Caco-2 (cell line): ENCODE data around the gene CCDC60. TPM values are rescaled to one million over a fixed set of nuclear protein-coding genes. Genes with fewer than 3 reads are reported as not detected.

ENCODE experiments used
- Bru-seq: library from RNA; stranded (reverse); fragments of 400-500 nt; gene quantifications from one replicate; lab custom pipeline; 2021; lab: Mats Ljungman, UMichigan
- BruChase-seq, 2 experiments: library from RNA; stranded (reverse); fragments of 400-500 nt; gene quantifications; one replicate each; lab custom pipeline; 2021; lab: Mats Ljungman, UMichigan
- BruUV-seq: library from RNA; stranded (reverse); fragments of 400-500 nt; replicated peaks from 2 replicates; lab custom pipeline; 2021; lab: Mats Ljungman, UMichigan
- CTCF ChIA-PET: fragments of 300-600 bp; sonication (Branson Sonifier 250); formaldehyde crosslinking; loops from one replicate; lab custom pipeline; 2022; ENCODE audit warnings: antibody characterized with exemption; lab: Charles Lee
- POLR2A ChIA-PET: fragments of 300-600 bp; sonication (Branson Sonifier 250); formaldehyde crosslinking; loops from one replicate; lab custom pipeline; 2022; ENCODE audit warnings: antibody characterized with exemption; lab: Charles Lee
- DNase-seq, 2 experiments: peaks; one replicate each; pipeline versions ENCODE4 v3.0.0 to v3.0.0-alpha.2; 2020 to 2022
- H3K27me3 ChIP-seq: replicated peaks from 2 replicates; pipeline ENCODE4 v1.6.0; 2011; ENCODE audit warnings: low read length; ENCODE audit not compliant: control insufficient read depth, insufficient read depth
- H3K36me3 ChIP-seq: 2 replicates; pipeline ENCODE4 v1.5.1; 2011; ENCODE audit warnings: low read length; ENCODE audit not compliant: control insufficient read depth, insufficient read depth
- H3K4me1 ChIP-seq: fragments of 250-450 bp; sonication (Bioruptor Pico); 2 replicates; pipeline ENCODE4 v1.5.1; 2020; ENCODE audit warnings: mild to moderate bottlenecking
- H3K4me3 ChIP-seq: 2 replicates; pipeline ENCODE4 v1.5.1; 2011; ENCODE audit warnings: low read depth, mild to moderate bottlenecking, control low read depth, low read length
- H3K9me3 ChIP-seq: fragments of 250-450 bp; sonication (Bioruptor Pico); 2 replicates; pipeline ENCODE4 v1.5.1; 2020; ENCODE audit warnings: mild to moderate bottlenecking, moderate library complexity
- H3K27ac Mint-ChIP-seq: one replicate; pipeline ENCODE4 v1.8.0; 2022; ENCODE audit warnings: mixed read lengths; ENCODE audit not compliant: unreplicated experiment
- H3K27me3 Mint-ChIP-seq: one replicate; pipeline ENCODE4 v1.8.0; 2022; ENCODE audit warnings: mixed read lengths; ENCODE audit not compliant: insufficient read depth, unreplicated experiment
- H3K36me3 Mint-ChIP-seq: one replicate; pipeline ENCODE4 v1.8.0; 2022; ENCODE audit warnings: mild to moderate bottlenecking, mixed read lengths; ENCODE audit not compliant: insufficient read depth, unreplicated experiment
- H3K4me1 Mint-ChIP-seq: one replicate; pipeline ENCODE4 v1.8.0; 2022; ENCODE audit warnings: low read depth, mixed read lengths; ENCODE audit not compliant: unreplicated experiment
- H3K4me3 Mint-ChIP-seq: one replicate; pipeline ENCODE4 v1.8.0; 2022; ENCODE audit warnings: mild to moderate bottlenecking, moderate library complexity, mixed read lengths; ENCODE audit not compliant: unreplicated experiment
- H3K9me3 Mint-ChIP-seq: one replicate; pipeline ENCODE4 v1.8.0; 2022; ENCODE audit warnings: mixed read lengths; ENCODE audit not compliant: unreplicated experiment
- CTCF ChIP-seq, 2 experiments: fragments of 200-600 bp in 1 of 2; IDR thresholded peaks; 1 replicate in 1 of 2; 2 replicates in 1 of 2; pipeline versions ENCODE4 v1.5.1 to v1.8.0; 2011 to 2022; ENCODE audit warnings: antibody characterized with exemption in 1 of 2, control low read depth in 1 of 2, inconsistent platforms in 1 of 2, low read depth in 1 of 2, low read length in 1 of 2, mild to moderate bottlenecking in 1 of 2, moderate library complexity in 1 of 2; ENCODE audit not compliant: insufficient read depth in 1 of 2, severe bottlenecking in 1 of 2, unreplicated experiment in 1 of 2
- intact Hi-C: fragments of 100-400 bp; cut with micrococcal nuclease; formaldehyde crosslinking; loops from one replicate; pipeline ENCODE4 v1.10.0; 2022; ENCODE audit not compliant: unreplicated experiment
- long read RNA-seq: library from polyadenylated mRNA; stranded (forward); transcript quantifications from one replicate; pipeline ENCODE4 v2.0.0, GENCODE V29; 2022
- total RNA-seq: library from RNA; stranded (reverse); gene quantifications from 2 replicates; pipeline ENCODE4 v1.2.3, GENCODE V29; 2022

CCDC60 gene
- not detected in 2 replicates for total RNA-seq
- percentile 8 among the genes with signal in this experiment for Bru-seq, nascent RNA
- percentile 8 among the genes with signal in this experiment for BruChase-seq, experiment 1, labeled RNA remaining after a 2-hour chase
- BruChase-seq, experiment 2, labeled RNA remaining after a 6-hour chase, result percentile 6 among the genes with signal in this experiment
- long read RNA-seq, result 0 reads

- no peaks in the 10 kb centered on the region for H3K9me3 ChIP-seq
- intact Hi-C loops, result no loop called here
- ChIA-PET POLR2A (no interaction called here), CTCF (no interaction called here)
- no peaks in the 10 kb centered on the region for H3K4me1 Mint-ChIP-seq
- H3K27ac Mint-ChIP-seq, result no peak within 1 kb of the TSS
- TF ChIP-seq CTCF (IDR thresholded peaks at IDR 0.05; ENCODE audit: insufficient read depth in 1 of 2, low read depth in 1 of 2, low read length in 1 of 2, severe bottlenecking in 1 of 2, unreplicated experiment in 1 of 2), result no peak
- H3K27me3 Mint-ChIP-seq, result peaks cover 8% of the 10 kb centered on the region
- H3K4me3 ChIP-seq, result no peak within 1 kb of the TSS
- DNase-seq, result peak; percentile 72 to 75
- no TSS peak for BruUV-seq
- H3K9me3 Mint-ChIP-seq, result no peaks in the 10 kb centered on the region
- no peaks in the 10 kb centered on the region for H3K36me3 Mint-ChIP-seq
- H3K36me3 ChIP-seq, result no peaks in the 10 kb centered on the region
- no peak within 1 kb of the TSS for H3K4me3 Mint-ChIP-seq
- no peaks in the 10 kb centered on the region; the same call in 1 of the 2 replicates for H3K27me3 ChIP-seq
- no peaks in the 10 kb centered on the region for H3K4me1 ChIP-seq
These were observed at the start of gene CCDC60 for GRCh38 chr12:119334430-119335170. CCDC60 (plus strand) TSS chr12:119334729; CDS start chr12:119335177, 448 bp downstream.

GRCh38 chr12:119288576-119288975, 46.0 kb upstream of the CCDC60 start:
- no peak overlapping the region for H3K4me3 Mint-ChIP-seq
- no peaks in the 10 kb centered on the region; the same call in 1 of the 2 replicates for H3K27me3 ChIP-seq

More at GRCh38 chr12:119288576-119288975, 46.0 kb upstream of the CCDC60 start:
- Mint-ChIP-seq H3K27me3 (peaks cover 7% of the 10 kb centered on the region), H3K36me3 (no peaks in the 10 kb centered on the region), H3K27ac (no peak overlapping the region), H3K9me3 (no peaks in the 10 kb centered on the region), H3K4me1 (no peaks in the 10 kb centered on the region)
- POLR2A ChIA-PET, result no interaction called here
- Histone ChIP-seq H3K9me3 (no peaks in the 10 kb centered on the region), H3K4me3 (no peak overlapping the region), H3K36me3 (no peaks in the 10 kb centered on the region), H3K4me1 (no peaks in the 10 kb centered on the region)
- no TSS peak for BruUV-seq
- intact Hi-C loops, result no loop called here
- DNase-seq, result no peak
- no peak for TF ChIP-seq CTCF (IDR thresholded peaks at IDR 0.05; ENCODE audit: insufficient read depth in 1 of 2, low read depth in 1 of 2, low read length in 1 of 2, severe bottlenecking in 1 of 2, unreplicated experiment in 1 of 2)
- CTCF ChIA-PET, result no interaction called here
